ENCODE measurements around the gene ZFYVE21.

The ZFYVE21 gene

DNA sequence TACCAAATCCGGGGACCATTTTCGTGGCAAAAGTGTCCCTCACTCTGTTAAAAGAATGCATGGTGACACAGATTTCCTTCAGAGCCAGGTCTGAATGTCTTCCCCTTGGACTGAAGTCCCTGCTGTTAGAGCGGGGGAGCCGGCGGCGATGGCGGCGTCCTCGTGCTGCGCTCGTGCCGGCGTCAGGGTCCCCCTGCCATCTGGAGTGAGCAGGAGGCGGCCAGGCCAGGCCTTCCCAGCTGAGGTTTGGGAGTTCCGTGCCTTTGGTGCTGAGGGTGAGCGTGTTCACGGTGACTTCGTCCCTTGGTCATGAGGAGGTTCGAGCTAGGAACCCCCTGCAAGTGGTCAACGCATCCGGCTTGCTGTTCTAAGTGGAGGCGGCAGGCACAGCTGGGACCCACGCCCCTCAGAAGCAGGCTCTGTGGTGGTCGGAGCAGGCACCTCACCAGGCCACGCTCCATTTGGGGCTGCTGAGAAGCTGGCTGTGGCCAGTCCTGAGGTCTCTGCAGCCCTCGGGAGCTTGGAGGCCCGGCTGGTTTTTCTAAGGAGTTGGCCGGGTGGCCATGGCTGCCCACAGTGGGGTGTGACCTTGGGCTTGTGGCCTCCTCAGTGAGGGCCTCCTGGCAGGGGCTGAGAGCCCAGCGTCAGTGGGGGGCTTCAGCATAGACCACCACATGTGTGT, 9.5 kb downstream of the ZFYVE21 start:
- DNase-seq (ENCODE audit: low spot score), result no peak

DNA sequence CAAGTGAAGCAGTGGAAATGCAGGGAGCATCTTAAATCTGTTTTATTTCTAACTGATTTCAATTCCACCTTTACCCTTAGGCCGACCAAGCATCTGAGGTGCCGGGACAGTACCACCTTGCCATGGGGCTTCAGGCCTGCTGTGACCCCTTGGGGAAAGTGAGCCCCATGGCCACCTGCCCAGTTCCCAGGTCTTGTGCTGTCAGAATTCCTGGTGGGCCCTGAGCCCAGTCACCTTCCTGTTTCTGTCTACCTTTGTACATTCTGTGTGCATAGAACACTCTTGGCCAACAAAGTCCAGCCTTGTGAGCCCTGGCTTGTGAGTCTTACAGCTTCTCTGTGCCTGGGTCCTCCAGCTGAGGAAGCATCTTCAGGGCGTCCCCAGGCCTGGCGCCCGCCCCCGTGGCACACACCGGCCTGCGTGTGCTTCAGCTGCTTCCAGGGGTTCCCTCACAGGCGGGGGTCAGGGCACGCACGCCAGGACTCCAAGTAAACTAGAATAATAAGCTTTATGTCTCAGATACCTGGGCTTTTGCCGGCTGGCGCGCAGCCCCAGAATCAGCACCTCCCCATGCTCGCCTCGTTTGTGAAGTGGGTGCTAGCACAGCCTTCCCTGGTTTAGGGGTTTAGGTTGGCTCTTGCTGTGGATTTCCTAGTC, 10.3 kb downstream of the ZFYVE21 start:
- DNase-seq (ENCODE audit: low spot score), result no peak

DNA sequence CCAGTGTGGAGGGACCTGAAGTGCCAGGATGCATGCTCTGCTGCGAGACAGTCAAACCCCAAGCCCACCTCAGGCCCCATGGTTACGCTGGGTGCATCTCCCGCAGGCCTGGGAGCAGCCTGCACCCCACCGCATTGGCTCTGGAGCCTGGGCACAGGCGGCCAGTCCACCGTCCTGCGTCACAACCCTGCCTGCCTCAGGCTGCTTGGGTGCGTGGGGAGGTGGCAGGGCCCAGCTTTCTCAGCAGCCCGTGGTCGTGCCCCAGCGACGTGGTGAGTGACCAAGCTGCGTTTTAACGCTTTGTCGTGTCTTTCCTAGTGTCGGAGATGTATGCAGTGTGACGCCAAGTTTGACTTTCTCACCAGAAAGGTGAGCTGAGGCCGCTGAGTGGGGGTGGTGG, 10.9 kb downstream of the ZFYVE21 start:
- DNase-seq (ENCODE audit: low spot score), result no peak

DNA sequence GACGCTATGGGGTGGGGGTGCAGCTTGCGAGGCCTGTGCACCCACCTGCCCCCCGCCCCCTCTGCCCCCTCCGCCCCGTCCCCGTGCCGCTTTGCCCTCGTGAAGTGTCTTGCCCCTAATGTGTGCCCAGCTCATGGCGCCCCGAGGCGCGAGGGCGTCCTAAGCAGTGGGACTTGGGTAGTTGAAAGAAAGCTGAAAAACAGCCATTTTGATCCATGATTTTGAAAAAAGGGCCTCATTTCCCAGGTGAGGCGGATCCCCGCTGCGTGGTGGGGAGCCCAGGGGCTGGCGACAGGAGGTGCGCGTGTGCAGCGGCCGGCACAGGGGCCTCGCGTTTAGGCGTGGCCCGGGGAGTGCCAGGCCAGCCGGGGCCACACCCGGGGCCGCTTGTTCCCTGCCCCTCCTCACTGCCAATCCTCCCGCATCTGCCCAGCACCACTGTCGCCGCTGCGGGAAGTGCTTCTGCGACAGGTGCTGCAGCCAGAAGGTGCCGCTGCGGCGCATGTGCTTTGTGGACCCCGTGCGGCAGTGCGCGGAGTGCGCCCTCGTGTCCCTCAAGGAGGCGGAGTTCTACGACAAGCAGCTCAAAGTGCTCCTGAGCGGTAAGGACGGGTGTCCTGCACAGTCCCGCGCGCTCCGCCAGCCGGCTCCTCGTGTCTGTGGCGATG, 11.8 kb downstream of the ZFYVE21 start:
- DNase-seq (ENCODE audit: low spot score), result no peak

DNA sequence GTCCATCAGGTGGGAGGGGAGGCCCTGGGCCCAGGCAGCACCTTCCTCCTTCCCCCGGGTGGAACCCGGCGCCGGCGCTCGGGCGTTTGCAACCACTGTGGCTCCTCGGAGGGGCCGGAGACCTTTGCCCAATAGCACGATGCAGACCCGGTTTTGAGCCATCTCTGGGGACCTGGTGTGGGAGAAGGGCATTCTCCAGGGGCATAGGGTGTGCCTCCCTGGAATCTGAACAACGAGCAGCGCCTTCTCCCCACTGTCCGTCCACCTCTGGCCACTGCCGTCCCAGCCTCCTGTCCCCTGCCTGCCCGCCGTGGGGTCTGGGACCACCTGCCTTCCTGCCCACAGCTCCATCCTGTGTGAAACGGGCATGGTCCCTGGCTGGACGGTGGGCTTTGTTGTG, 12.5 kb downstream of the ZFYVE21 start:
- DNase-seq (ENCODE audit: low spot score), result no peak

DNA sequence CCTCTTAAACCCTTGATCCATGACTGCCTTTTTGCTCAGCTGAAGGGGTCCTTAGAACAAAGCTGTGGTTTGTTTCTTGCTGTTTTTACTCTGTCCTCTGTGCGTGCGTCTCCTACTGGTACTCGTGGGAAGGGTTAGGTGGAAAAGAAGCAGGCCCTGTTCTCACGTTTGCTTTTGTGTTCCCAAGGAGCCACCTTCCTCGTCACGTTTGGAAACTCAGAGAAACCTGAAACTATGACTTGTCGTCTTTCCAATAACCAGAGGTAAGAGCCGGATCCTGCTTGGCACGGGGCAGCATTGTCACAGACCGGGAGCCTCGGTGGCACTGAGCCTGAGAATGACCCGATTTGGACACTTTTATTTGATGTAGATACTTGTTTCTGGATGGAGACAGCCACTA, 13.1 kb downstream of the ZFYVE21 start:
- DNase-seq (ENCODE audit: low spot score), result no peak

DNA sequence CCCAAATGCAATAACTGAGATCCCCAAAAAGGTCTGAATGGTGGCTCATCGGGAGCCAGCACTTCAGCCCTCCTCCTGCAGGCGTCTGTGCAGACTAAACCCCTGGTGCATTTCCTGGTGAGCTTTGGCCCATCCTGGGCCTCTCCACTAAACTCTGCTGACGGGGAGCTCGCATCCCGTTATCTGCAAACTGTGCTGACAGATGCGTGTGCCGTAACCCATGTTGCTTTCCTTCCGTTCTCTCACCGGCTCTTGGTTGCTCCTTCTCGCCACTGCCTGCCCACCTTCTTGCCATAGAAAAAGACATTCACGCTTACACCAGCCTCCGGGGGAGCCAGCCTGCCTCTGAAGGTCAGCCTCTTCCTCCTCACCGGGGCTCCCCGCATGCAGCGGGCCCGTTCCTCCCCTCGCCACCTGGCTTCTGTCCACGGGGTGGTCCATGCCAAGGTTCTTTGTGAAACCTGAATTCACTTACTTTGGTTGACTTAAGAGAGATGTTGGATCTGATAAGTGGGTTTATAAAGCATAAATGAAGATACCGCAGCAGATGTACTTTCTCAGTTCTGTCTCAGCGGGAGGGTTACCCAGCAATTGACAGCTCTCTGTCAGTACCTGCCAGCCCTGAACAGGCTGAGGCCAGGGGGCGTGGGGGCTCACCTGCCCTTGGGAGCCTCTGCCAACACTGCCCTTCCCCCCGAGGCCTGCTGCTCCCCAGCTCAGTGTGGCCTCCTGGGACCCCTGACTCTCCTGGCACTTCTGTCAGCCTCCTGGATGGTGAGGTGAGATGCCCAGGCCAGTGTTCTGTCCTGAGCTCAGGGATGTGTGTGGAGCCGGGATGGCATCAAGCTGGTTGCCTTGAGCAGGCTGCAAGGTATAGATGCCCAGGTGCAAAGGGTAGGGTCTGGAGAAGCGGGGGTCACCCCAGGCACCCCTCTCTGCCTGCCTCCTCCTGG, 14.2 kb downstream of the ZFYVE21 start:
- DNase-seq (ENCODE audit: low spot score), result no peak

DNA sequence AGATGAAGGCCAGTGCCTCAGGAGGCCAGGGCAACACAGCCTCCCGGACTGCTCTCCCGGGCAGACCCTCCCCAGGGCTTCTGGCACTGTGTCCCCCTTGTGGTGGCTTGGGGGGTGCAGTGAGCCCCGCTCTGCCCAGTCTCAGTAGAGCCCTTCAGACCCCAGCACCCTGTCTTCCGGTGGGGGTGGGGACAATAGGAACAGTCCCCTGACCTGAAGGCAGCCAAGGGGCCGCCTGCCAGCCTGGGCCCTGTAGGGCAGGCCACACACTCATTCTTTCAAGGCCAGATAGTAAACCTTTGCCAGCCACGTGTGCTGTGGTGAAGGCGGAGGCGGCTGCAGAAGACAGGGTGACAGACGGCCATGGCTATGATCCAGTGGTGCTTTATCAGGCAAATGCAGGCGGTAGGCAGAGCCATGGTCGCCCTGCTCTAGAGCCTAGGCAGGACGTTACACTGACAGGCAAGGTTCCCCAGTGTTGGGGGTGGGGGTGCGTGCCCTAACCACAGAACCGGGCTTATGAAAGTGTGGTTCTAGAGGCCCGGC, 15.0 kb downstream of the ZFYVE21 start:
- DNase-seq (ENCODE audit: low spot score), result no peak

DNA sequence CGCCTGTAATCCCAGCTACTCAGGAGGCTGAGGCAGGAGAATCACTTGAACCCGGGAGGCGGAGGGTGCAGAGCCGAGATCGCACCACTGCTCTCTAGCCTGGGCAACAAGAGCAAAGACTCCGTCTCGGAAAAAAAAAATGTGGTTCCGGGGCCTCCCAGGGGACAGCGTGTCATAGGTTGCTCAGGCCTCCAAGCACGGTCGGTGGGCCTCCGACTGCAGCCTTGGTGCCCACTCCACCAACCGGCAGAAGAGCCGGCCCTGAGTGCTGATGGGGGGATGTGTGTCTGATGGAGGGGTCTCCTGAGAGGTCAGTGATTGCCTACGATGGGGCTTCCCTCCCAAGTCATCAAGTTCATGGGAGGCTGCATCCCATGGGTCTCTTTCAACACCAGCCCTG, 15.9 kb downstream of the ZFYVE21 start:
- no peak for DNase-seq (ENCODE audit: low spot score)

DNA sequence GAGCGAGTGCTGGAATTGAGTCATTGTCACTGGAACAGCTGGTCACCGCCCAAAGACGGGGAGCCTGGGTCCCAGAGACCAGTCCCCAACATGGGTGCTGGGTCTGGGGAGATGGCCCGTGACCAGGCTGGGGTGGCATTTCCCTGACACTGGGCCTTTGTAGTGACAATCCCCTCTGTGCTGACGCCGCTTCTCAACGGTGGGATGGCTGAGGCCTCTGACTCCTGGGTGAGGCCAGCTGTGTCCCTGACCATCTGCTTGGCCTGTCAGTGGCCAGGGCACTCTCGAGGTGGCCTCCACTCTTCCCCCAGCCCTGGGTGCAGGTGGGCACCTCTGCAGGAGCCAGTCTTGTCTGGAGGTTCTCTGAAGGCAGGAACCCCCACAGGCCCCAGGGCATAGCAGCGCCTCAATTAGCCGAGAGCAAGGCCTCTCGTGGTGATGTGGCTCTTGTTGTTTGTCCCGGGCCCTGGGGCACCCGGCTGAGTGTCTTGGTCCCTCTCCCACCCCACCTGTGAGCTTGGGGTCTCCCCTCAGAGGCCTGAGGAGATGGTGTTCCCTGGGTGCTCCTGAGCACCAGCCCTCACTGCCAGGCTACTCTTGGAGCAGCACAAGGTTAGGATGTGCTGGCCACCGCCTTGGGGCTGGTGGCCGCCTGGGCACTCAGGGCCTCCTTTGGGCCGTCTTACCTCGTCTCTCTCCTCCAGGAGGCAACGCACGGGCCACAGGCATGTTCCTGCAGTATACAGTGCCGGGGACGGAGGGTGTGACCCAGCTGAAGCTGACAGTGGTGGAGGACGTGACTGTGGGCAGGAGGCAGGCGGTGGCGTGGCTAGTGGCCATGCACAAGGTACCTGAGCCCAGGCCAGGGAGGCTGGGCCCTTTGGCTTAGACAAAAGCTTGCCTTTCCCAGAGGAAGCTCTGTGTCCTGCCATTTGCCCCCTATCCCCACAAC, 16.6 kb downstream of the ZFYVE21 start:
- no peak for DNase-seq (ENCODE audit: low spot score)

DNA sequence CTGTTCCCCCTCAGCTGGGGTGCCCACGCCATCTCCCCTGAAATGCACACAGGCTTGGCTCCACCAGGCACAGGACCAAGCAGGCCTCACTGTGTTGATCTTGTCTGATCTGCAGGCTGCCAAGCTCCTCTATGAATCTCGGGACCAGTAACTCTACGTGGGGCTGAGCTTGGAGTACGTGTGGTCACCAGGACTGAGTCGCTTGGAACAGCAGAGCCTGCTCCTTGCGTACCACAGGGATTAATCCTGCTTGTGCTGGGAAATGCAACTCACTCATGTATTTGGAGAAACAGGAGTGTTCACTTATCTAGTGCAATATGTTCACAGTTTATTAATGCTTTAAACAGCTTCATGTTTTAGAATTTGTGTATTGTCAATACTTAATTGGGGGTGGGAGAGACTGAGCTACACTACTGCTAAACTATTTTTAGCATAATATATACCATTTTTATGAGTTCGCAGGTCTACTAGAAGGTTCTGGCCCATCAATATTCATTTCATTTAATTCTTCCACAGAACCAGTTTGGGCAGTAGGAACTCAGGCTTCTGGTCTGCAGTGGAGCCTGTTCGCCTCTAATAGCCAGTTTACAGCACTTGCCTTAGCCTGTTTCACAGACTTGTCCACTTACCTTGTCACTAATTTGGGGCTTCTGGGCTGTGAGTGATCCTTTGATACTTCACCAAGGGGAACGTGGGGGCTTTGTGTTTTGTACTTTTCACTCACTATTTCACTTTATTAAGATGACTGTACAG, 17.4 kb downstream of the ZFYVE21 start:
- DNase-seq (ENCODE audit: low spot score), result no peak

DNA sequence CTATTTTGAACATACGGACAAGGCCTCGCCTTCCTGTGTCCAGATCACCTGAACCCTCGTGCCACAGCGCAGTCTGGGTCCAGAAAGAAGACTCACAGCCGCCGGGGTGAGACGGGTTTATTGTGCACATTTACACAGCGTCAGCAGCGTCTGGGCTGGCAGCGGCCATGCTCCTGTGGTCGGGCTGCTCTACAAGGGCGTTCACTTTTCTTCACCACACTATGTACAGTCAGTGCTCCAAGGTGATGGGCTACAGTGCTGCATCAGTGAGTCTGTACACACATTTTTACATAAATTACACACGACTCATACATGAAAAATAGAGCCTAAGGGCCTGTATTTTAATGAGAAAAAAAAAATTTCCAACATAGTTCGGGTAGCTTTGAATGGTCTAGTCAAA, 18.0 kb downstream of the ZFYVE21 start:
- DNase-seq (ENCODE audit: low spot score), result no peak

DNA sequence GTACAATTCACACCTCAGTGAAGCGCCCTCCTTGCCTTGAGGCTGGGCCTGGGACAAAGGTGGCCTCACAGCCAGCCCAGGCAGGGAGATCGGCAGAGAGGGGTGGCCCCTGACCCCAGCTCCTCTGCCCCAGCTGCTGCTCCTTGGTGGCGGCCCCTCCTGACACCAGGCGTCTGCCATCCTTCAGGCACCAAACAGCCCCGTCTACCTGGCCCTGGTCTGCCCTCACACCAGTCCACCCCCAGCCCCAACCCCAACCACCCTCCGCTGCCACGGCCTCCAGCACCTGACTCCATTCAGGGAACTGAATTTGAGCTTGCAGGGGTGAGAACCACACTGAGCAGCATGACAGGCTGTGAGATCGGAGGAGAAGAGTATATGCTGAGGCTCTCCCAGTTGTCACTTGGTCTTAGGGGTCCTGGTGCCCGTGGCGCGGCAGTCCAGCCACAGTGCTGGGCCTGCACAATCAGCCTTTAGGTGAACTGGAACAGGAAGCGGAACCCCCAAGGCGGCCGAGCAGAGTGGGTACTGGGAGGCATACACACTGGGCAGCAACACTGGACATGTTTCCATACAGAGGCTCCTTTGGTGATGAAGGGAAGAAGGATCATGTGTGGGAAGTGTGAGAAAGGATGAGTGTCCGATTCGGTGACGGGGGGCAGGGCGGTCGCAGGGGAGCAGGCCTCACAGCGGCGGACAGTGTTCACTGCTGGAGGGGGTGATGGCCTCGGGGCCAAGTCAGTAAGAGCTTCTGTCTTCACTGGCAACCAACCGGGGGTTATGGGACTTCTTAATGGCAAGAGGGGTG, 18.7 kb downstream of the ZFYVE21 start:
- DNase-seq (ENCODE audit: low spot score), result no peak

DNA sequence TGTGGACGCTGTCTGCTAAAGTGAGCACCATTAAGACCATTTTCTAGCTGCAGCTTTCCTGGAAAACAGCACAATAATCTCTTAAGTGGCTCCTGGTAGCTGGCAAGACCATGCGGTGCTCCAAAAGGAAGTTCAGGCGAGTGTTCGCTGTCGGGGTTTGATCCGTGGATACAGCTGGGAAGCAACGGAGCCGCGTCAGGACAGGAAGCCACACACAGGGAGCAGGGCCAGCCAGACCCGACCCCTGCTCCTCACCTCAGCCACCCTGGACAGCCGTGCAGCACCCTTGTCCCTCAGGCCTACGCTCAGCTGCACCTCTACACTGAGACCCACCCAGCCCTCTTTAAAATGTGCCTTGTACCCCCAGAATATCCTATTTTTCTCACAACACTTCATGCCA, 19.4 kb downstream of the ZFYVE21 start:
- no peak for DNase-seq (ENCODE audit: low spot score)

DNA sequence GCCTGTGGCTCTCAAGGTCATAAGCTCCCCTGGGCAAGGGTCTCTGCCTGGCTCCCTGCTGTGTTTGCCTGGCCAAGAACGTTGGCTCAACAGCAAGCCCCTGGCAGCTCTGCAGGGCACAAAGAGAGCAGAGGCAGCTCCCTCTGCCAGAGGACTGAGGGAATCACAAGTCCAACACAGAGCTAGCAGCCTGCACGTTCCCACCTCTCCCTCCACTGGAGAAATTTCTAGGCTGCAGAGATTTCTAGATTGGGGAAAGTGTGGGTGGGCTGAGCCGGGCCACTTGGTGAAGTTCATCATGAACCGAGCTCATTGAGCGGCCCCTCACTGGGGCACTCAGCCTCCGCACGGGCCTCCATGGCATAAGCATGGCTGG, 19.8 kb downstream of the ZFYVE21 start:
- DNase-seq (ENCODE audit: low spot score), result no peak

DNA sequence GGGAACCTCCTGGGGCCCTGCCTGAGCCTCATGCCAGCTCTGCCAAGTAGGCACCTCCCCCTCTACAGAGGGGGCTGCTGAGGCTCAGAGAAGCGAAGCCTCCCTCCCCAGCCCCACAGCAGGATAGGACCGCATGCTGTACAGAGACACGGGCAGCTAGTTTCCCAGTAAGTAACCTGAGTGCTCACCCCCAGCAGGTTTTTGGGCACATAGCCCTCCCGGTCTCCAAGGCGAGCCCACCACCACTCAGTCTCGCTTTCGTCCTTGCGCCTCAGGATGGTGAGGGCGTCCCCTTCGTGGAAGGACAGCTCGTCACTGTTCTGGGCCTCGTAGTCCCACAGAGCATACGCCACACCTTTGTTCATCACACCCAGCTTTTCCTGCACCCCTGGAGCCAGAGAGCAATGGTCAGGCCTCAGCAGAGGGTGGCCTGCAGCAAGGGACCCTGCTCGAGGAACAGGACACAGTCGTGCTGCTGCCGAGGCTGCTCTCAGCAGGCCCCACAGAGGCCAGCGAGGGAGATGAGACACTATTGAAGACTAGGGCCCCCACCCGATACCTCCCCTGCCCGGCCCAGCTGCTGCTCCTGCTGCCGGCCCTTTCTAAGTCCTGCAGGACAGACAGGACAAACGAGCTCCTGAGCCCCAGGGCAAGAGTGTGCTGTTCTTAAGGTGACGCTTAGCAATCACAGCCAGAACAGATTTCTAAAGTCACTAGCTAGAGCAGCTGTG, 20.4 kb downstream of the ZFYVE21 start:
- no peak for DNase-seq (ENCODE audit: low spot score)

DNA sequence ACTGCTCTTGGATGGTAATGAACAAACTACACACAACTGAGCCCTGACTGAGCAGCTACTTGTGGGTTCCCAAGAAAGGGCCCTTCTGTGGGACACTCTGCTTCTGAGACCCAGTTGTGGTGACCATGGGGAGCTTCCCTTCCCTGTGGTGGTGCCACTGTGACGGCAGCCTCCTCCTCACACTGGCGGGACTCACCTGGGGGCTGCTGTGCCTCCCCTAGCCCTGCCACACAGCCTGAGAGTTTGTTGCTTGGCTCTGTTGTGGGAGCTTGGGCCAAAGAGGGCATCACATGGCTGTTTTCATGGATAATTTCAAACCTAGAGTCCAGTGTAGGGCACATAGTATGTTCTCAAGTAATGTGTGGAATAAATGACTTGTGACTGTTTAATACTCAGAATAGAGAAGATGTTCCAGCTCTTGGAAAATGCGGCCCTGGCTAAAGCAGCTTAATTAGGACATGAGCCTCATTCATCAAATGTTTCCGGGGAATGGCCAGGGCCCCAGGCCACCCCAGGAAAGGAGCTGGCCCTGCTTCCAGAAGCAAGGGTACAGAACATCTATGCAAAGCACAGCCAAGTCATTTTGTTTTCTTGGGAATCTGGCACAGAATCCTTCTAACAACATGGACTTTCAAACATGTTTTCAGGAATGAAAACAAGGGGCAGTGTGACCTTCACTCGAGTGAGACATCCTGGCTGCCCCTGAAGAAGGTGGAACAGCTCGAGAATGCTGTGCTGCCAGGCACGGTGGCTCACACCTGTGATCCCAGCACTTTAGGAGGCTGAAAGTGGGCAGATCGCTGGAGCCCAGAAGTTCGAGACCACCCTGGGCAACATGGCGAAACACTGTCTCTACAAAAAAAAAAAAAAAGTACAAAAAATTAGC, 21.2 kb downstream of the ZFYVE21 start:
- no peak for DNase-seq (ENCODE audit: low spot score)

All from iPS-NIHi11 (cell line).